Left lung (tissue), 10 donors: ENCODE measurements around the gene PGGHG. TPM values are rescaled to one million over a fixed set of nuclear protein-coding genes. Genes with fewer than 3 reads are reported as not detected.
"Not testable (repeated sequence)": the region's sequence is repeated elsewhere in the genome, so short reads cannot be mapped to it uniquely, and the experiment has no call there.

ENCODE experiments used
- ATAC-seq: fragments of 200-7000 bp; cut with Tn5 transposase; one replicate; pipeline ENCODE4 v1.9.1; 2020; ENCODE audit warnings: moderate library complexity
- DNase-seq, 4 donors: peaks; one replicate each; pipeline ENCODE4 v3.0.0-alpha.2; 2013 to 2020
- H3K27ac ChIP-seq, 2 donors: fragments of 200-600 bp; sonication (generic) in 1 of 2; one replicate each; pipeline versions ENCODE4 v1.5.0 to v1.8.0; 2020 to 2021
- H3K27me3 ChIP-seq, 2 donors: fragments of 200-600 bp; sonication (generic) in 1 of 2; one replicate each; pipeline versions ENCODE4 v1.5.0 to v1.8.0; 2020 to 2021
- H3K36me3 ChIP-seq, 2 donors: fragments of 200-600 bp; sonication (generic) in 1 of 2; one replicate each; pipeline versions ENCODE4 v1.5.0 to v1.8.0; 2020 to 2021
- H3K4me1 ChIP-seq, 2 donors: fragments of 200-600 bp; one replicate each; pipeline ENCODE4 v1.8.0; 2021
- H3K4me3 ChIP-seq, 2 donors: fragments of 200-600 bp; sonication (generic) in 1 of 2; one replicate each; pipeline versions ENCODE4 v1.5.0 to v1.8.0; 2020 to 2021; ENCODE audit warnings: mild to moderate bottlenecking in 1 of 2
- H3K9me3 ChIP-seq, 2 donors: fragments of 200-600 bp; sonication (generic) in 1 of 2; one replicate each; pipeline versions ENCODE4 v1.5.0 to v1.8.0; 2020 to 2021
- CTCF ChIP-seq, 2 donors: fragments of 200-600 bp; sonication (generic) in 1 of 2; IDR thresholded peaks; one replicate each; pipeline versions ENCODE4 v1.5.0 to v1.8.0; 2021; ENCODE audit warnings: antibody characterized with exemption in 2 of 2
- intact Hi-C, 2 donors: fragments of 100-400 bp; cut with DNase I; formaldehyde crosslinking; loops; one replicate each; pipeline versions ENCODE4 v1.11.2 to v1.14.2; 2022
- polyA plus RNA-seq, 6 donors: library from polyadenylated mRNA; unstranded; fragments of 120-200 nt; gene quantifications; one replicate each; pipeline ENCODE4 v1.2.1, GENCODE V29; 2013; ENCODE audit not compliant: insufficient read length in 6 of 6
- total RNA-seq, 2 donors: library from RNA; stranded (reverse); fragmentation: NEBNext Ultra II Directional; extraction: Animal tissue kit (Norgen Biotek cat#: 25700); gene quantifications; one replicate each; pipeline ENCODE4 v1.2.1, GENCODE V29; 2021
- donor health status: DM: no; HTN: yes; CAD: no.
- donor health status: DM: no; HTN: no; CAD: no.

PGGHG gene
- total and polyA plus RNA-seq, 8 donors, result 14.2 to 75.3 (median 21.0) TPM

GRCh38 chr11:324156-324555 lies 35.2 kb downstream of the PGGHG start:
- no peak for ATAC-seq
- peaks cover 24 to 56% of the 10 kb centered on the region in 2 donors for H3K4me1 ChIP-seq
- DNase-seq, result peak in 2 of 4 donors; percentile 20 to 27
- H3K9me3 ChIP-seq, result no peaks in the 10 kb centered on the region
- H3K27ac ChIP-seq, result peak overlapping the region; percentile 42 to 79
- no peak for TF ChIP-seq CTCF (IDR thresholded peaks at IDR 0.05)
- H3K4me3 ChIP-seq, result no peak overlapping the region
- no peaks in the 10 kb centered on the region for H3K36me3 ChIP-seq
- intact Hi-C loops, result no loop called here
- no peaks in the 10 kb centered on the region for H3K27me3 ChIP-seq

GRCh38 chr11:324593-325517 lies 35.9 kb downstream of the PGGHG start:
- peaks cover 24 to 56% of the 10 kb centered on the region in 2 donors for H3K4me1 ChIP-seq
- H3K4me3 ChIP-seq, intact Hi-C loops, H3K9me3 ChIP-seq, H3K36me3 ChIP-seq, ATAC-seq, H3K27me3 ChIP-seq: not testable (repeated sequence)
- DNase-seq, result peak in 2 of 4 donors; percentile 12 to 46
- H3K27ac ChIP-seq, result peak overlapping the region; percentile 42 to 79

GRCh38 chr11:325796-326591 lies 37.1 kb downstream of the PGGHG start:
- no peaks in the 10 kb centered on the region for H3K27me3 ChIP-seq
- TF ChIP-seq CTCF (IDR thresholded peaks at IDR 0.05), result no peak
- intact Hi-C loops, result no loop called here
- peak overlapping the region in 1 of 2 donors; percentile 10 for H3K4me3 ChIP-seq
- no peaks in the 10 kb centered on the region for H3K36me3 ChIP-seq
- H3K27ac ChIP-seq, result peak overlapping the region; percentile 81 to 97
- no peaks in the 10 kb centered on the region for H3K9me3 ChIP-seq
- H3K4me1 ChIP-seq, result peaks cover 24 to 56% of the 10 kb centered on the region in 2 donors
- ATAC-seq, result no peak
- DNase-seq, result peak in 2 of 4 donors; percentile 26 to 70

GRCh38 chr11:326592-326841 lies 37.6 kb downstream of the PGGHG start:
- Histone ChIP-seq H3K27ac (peak overlapping the region; percentile 81 to 97), H3K36me3 (no peaks in the 10 kb centered on the region), H3K9me3 (no peaks in the 10 kb centered on the region), H3K4me3 (peak overlapping the region in 1 of 2 donors; percentile 10), H3K27me3 (no peaks in the 10 kb centered on the region), H3K4me1 (peaks cover 24 to 56% of the 10 kb centered on the region in 2 donors)
- DNase-seq (no peak), ATAC-seq (no peak)
- intact Hi-C loops, result no loop called here
- no peak for TF ChIP-seq CTCF (IDR thresholded peaks at IDR 0.05)

GRCh38 chr11:326842-327580 lies 38.1 kb downstream of the PGGHG start:
- intact Hi-C loops, result no loop called here
- H3K4me1 ChIP-seq, result peaks cover 24 to 56% of the 10 kb centered on the region in 2 donors
- H3K4me3 ChIP-seq, result peak overlapping the region in 1 of 2 donors; percentile 10
- peak; percentile 82 for ATAC-seq
- H3K36me3 ChIP-seq, result no peaks in the 10 kb centered on the region
- no peaks in the 10 kb centered on the region for H3K27me3 ChIP-seq
- no peak for TF ChIP-seq CTCF (IDR thresholded peaks at IDR 0.05)
- peak overlapping the region; percentile 81 to 97 for H3K27ac ChIP-seq
- peak in 3 of 4 donors; percentile 75 to 91 (median 88) for DNase-seq
- no peaks in the 10 kb centered on the region for H3K9me3 ChIP-seq
